Body of pancreas (tissue), 4 donors: Measurements from ENCODE around the gene ELL.

Experiments used
- CTCF ChIP-seq, 7 experiments: fragments of 450-650 bp in 4 of 7; fragments of 200-600 bp in 3 of 7; sonication (generic) in 3 of 7; IDR thresholded peaks; one replicate each; pipeline ENCODE4 v1.5.1; 2016 to 2019; ENCODE audit warnings: antibody characterized with exemption in 7 of 7
- POLR2A ChIP-seq, 3 donors: fragments of 450-650 bp; IDR thresholded peaks; one replicate each; pipeline ENCODE4 v1.6.1; 2016; ENCODE audit warnings: antibody characterized with exemption in 3 of 3, mild to moderate bottlenecking in 2 of 3

- TF ChIP-seq CTCF (IDR thresholded peaks at IDR 0.05), result no peak
- no peak for TF ChIP-seq POLR2A (IDR thresholded peaks at IDR 0.05)
Measured at GRCh38 chr19:18460900-18461299, 61.0 kb downstream of the ELL start.
